Left hindlimb (tissue), 1 donor: ENCODE measurements around the gene CPM.
"Not testable (repeated sequence)": the region's sequence is repeated elsewhere in the genome, so short reads cannot be mapped to it uniquely, and the experiment has no call there.

Experiments
- DNase-seq: peaks from one replicate; pipeline ENCODE4 v3.0.0-alpha.2; 2018

Gene CPM

DNA sequence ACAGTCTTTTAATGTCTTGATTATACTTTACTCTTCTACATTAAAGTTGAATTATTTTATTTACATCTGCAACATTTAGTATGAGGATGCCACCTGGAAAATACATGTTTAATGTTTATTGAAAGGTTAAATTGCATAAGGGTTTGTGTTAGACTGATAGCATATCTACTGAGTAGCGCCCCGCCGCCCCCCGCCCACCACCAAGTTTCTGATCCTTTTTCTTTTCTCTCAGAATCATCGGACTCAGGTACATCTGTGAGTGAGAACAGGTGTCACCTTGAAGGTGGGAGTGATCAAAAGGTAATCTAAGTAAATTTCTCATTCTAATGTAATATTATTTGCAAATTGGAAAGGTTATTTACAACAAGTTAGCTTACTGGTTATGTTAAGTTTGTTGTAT lies 108.8 kb downstream of the CPM start:
- DNase-seq: no peak

DNA sequence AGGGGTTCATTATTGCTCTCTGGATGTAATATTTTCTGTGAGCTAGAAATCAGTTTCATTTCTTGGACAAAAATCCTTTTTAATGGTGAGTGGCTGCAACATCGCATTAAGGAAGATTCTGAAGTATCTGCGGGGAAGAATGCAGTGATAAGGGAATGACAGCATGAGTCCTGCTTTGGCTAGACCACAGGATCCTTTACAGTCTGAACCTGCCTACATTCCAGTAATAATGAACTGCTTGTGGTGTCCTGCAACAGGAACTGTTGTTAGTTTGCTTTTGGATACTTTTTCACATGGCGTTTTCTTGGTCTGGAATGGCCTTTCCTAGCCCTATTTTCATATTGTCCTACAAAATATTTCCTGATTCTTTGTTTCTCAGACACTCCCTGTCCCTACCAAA lies 109.3 kb downstream of the CPM start:
- DNase-seq: no peak

DNA sequence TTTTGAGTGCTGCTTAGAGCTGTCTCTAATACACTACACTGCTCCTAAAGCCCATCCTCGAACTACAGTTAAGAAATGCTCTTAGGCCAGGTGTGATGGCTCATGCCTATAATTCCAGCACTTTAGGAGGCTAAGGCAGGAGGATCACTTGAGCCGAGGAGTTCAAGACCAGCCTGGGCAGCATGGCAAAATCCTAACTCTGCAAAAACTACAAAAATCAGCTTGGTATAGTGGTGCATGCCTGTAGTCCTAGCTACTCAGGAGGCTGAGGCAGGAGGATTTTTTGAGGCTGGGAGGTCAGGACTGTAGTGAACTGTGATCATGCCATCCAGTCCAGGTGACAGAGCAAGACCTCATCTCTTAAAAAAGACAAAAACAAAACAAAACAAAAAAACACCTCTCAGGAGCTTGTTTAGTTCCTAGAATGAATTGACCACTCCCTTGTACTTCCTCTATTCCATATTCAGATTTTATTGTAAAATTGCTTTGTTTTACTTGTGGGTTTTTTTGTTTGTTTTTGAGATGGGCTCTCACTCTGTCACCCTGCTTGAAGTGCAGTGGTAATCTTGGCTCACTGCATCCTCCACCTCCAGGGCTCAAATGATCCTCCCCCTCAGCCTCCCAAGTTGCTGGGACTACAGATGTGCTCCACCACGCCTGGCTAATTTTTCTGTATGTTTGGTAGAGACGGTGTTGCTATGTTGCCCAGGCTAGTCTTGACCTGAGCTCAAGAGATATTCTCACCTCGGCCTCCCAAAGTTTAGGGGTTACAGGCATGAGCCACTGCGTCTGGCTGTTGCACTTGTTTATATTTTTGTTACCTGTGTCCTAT lies 111.4 kb downstream of the CPM start:
- DNase-seq: no peak

DNA sequence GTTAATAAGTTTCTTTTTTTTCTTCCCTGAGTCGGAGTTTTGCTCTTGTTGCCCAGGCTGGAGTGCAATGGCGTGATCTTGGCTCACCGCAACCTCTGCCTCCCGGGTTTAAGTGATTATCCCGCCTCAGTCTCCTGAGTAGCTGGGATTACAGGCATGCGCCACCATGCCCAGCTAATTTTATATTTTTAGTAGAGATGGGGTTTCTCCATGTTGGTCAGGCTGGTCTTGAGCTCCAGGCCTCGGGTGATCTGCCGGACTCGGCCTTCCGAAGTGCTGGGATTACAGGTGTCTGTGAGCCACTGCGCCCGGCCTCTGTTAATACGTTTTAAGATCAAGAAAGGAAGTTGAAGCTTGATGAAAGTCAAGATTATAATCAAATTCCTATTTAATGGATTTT lies 113.5 kb downstream of the CPM start:
- DNase-seq: not testable (repeated sequence)

DNA sequence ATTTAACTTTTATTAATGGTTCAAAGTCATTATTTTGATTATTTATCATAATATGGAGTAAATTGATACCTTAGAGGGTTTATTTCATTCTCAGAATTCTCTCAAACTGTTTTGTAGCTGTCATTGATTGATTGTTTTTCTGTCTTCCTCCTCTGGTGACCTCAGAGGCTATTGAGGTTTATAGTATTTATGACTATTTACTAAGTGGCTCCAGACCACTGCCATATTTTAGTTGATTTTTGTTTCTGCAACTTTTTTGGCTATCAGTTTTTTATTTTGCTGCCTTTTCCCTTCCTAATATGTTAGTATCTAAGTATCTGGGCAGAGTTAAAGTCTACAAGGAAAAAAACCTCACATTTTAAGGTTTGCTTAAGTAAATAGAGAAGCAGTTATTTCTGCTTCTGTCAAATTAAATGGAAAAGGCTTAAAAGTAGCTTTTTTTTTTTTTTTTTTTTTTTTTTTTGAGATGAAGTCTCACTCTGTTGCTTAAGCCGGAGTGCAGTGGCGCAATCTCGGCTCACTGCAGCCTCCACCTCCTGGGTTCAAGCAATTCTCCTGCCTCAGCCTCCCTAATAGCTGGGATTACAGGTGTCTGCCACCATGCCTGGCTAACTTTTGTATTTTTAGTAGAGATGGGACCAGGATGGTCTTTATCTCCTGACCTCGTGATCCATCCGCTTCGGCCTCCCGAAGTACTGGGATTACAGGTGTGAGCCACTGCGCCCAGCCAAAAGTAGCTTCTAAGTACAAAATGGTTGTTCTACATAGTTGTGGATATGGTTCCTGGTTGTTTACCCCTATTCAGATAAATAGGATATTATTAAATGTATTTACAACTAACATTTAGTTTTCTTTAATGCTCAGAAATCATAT lies 116.8 kb downstream of the CPM start:
- DNase-seq: no peak

DNA sequence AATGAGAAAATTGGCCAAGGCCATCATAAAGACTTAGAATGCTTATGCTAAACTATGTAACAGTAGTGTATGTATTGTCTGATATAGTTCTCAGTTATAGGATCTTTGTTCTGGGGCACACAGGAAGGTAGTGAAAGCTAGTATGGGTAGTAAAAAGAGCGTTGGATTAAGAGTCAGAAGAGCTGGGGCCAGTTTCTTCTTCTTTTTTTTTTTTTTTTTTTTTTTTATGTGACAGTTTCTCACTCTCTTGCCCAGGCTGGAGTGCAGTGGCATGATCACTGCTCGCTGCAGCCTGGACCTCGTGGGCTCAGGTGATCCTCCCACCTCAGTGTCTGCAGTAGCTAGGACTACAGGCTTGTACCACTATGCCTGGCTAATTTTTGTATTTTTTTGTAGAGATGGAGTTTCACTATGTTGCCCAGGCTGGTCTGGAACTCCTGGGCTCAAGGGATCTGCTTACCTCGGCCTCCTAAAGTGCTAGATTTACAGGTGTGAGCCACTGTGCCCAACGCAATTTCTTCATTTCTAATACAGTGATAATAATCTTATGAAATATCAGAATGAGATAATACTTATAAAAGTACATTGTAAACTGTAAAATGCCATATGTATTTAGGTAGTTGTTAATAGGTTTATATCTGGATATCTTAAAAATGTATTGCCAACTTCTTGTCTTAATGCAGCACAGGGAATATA lies 117.6 kb downstream of the CPM start:
- no peak for DNase-seq

DNA sequence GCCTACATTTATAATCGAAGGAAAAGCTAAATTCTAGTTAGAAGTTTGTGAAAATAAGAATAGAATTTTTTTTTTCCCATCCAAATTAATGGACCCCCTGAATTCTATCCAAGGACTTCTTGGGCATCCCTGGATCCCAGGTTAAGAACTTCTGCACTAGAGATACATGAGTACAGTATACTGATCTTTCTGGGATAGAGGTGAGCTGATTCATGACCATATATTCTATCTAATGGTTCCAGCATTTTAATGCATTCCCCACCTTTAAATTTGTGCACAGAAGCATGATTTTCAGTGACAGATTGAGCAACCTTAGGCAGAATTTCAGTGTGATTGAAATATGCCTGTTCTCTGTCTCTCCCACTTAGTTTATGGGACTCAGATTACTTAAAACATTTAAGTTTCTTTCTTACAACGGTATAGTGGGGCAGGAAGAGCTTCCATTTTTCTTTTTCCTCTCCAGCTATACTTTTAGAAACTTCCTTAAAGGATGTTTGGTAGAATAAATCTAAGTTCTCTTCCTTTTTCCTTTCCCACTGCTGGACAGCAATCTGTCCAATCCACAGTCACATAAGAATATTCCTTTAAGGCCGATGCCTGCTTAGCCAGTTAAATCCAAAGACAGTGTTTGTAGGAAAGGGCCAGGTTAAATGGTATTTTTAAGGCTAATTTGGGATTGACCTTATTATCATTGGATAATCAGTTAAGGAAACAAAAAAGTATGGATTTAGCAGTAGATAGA lies 118.3 kb downstream of the CPM start:
- DNase-seq: no peak

DNA sequence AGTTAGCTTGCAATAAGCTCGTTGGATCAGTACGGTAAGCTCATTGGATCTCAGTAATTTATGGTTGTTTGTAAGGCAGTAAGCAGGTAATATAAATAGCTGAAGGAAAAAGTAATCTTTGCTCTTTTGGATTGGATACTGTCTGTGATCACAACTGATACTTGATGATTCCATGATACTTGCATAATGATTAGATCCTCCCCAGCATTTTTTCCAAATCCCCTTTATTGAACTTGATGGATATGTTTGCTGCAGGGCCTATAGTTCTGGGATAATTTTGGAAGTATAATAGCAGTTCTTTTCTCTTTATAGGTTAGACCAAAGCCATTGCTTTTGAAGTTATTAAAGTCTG lies 119.8 kb downstream of the CPM start:
- DNase-seq: no peak

DNA sequence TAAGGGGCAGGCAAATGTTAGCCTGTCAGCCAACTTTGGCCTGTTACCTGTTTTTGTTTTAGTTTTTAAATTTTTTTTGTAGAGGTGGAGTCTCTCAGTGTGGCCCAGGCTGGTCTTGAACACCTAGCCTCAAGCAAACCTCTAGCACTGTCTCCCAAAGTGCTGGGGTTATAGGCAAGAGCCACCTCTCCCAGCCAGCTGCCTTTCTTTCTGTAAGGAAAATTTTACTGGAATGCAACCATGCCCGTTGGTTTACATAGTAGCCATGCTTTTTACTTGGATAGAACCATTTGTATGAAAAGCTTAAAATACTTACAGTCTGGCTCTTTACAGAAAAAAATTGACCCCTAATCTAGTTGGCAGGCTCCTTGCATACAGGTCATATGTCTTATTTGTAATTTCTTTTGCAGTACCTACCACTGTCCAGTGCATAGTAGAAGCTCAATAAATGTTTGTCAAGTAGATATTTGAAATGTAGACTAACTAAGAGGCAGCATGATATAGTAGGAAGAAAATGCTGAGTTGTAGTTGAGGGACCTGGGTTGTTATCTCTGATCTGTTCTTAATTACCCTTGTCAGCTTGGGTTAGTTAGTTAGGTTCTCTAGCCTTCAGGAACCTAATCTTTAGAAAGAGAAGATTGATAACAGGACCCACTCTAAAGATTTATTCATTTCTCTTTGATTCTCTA lies 120.3 kb downstream of the CPM start:
- no peak for DNase-seq

DNA sequence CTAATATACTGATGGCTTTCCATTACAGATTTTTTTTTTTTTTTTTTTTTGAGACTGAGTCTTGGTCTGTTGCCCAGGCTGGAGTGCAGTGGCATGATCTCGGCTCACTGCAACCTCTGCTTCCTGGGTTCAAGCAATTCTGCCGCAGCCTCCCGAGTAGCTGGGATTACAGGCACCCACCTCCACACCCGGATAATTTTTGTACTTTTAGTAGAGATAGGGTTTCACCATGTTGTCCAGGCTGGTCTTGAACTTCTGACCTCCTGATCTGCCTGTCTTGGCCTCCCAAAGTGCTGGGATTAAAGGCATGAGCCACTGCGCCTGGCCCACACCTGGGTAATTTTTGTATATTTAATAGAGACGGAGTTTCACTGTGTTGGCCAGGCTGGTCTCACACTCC lies 121.4 kb downstream of the CPM start:
- not testable (repeated sequence) for DNase-seq

DNA sequence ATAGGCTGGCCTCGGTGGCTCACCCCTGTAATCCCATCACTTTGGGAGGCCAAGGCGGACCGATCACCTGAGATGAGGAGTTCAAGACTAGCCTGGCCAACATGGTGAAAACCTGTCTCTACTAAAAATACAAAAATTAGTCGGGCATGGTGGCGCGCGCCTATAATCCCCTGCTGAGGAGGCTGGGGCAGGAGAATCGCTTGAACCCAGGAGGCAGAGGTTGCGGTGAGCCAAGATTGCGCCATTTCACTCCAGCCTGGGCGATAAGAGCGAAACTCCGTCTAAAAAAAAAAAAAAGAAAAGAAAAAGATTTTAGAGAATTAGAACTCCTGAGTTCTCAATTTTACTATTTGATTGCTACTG lies 123.0 kb downstream of the CPM start:
- not testable (repeated sequence) for DNase-seq

DNA sequence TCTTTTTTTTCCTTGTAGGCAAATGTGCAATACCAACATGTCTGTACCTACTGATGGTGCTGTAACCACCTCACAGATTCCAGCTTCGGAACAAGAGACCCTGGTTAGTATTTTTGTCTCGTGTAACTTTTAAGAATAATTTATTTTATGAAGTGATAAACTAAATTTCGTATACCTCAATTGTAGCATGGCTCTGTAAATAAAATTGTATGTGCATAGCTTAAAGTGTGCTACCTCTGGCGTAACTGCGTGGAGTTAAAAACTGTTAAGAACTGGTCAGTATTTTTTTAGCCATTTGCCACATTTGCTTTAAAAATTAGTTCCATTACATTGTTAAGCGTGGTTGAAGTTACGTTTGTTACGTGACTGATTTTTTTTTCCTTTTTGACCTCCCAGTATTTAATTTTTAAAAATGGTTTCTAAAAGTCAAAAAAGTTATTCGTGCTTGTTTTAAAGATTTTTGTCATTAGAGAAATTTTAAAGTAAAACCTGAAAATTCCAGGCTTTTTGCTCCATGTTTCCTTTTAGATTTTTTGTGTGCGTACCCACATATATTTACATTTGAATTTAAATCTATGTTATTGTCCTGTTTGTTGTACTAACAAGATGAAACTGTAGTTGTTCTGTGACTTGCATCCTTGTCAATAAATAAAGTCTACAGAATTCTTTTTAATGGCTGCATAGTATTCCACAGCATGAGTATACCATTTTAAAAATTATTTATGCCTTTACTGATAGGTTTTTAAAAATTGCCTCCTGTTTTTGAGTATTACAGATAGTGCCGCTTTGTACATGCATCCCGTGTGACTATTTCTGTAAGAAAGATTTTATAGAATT lies 123.6 kb downstream of the CPM start:
- no peak for DNase-seq

DNA sequence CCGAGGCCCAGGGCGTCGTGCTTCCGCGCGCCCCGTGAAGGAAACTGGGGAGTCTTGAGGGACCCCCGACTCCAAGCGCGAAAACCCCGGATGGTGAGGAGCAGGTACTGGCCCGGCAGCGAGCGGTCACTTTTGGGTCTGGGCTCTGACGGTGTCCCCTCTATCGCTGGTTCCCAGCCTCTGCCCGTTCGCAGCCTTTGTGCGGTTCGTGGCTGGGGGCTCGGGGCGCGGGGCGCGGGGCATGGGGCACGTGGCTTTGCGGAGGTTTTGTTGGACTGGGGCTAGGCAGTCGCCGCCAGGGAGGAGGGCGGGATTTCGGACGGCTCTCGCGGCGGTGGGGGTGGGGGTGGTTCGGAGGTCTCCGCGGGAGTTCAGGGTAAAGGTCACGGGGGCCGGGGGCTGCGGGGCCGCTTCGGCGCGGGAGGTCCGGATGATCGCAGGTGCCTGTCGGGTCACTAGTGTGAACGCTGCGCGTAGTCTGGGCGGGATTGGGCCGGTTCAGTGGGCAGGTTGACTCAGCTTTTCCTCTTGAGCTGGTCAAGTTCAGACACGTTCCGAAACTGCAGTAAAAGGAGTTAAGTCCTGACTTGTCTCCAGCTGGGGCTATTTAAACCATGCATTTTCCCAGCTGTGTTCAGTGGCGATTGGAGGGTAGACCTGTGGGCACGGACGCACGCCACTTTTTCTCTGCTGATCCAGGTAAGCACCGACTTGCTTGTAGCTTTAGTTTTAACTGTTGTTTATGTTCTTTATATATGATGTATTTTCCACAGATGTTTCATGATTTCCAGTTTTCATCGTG lies 124.4 kb downstream of the CPM start:
- DNase-seq: peak; percentile 83

DNA sequence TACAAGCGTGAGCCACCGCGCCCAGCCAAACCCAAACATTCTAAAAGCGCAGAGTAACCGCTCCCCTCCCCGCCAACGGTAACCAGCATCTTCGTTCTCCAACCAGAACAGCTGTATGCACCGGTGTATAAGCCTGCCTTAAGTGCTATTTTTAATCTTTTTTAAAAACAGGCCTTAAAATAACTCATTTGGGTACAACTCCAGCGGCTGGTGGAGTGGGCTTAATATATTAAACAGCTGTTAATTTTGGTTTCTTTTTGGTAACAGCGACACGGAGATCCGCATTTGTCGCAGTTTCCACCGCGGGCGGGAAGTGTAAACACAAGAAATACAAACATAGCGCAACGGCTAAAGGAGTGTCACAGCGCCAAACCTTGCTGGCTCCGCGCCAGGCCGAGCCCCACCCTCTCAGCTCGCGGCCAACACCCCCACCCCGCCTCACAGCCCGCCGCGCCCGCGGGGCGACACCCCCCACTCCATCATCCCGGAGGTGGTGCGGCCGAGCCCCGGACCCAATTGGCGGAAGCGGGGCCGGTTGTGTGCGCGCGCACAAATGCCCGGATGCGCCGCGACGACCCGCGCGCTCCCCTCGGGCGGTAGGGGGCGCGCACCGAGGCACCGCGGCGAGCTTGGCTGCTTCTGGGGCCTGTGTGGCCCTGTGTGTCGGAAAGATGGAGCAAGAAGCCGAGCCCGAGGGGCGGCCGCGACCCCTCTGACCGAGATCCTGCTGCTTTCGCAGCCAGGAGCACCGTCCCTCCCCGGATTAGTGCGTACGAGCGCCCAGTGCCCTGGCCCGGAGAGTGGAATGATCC lies 125.2 kb downstream of the CPM start, which contains the start of gene MDM2:
Gene MDM2, plus strand, starts transcription at position 602 of the 812 bp plus-strand sequence. CDS start 301 bp downstream, outside the sequence.
- DNase-seq: peak; percentile 96

DNA sequence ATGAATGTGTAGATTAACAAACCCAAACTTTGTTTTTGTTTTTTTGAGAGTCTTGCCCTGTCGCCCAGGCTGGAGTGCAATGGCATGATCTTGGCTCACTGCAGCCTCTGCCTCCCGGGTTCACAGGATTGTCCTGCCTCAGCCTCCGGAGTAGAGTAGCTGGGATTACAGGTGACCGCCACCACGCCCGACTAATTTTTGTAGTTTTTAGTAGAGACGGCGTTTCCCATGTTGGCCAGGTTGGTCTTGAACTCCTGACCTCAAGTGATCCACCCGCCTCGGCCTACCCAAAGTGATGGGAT lies 125.7 kb downstream of the CPM start:
- not testable (repeated sequence) for DNase-seq

DNA sequence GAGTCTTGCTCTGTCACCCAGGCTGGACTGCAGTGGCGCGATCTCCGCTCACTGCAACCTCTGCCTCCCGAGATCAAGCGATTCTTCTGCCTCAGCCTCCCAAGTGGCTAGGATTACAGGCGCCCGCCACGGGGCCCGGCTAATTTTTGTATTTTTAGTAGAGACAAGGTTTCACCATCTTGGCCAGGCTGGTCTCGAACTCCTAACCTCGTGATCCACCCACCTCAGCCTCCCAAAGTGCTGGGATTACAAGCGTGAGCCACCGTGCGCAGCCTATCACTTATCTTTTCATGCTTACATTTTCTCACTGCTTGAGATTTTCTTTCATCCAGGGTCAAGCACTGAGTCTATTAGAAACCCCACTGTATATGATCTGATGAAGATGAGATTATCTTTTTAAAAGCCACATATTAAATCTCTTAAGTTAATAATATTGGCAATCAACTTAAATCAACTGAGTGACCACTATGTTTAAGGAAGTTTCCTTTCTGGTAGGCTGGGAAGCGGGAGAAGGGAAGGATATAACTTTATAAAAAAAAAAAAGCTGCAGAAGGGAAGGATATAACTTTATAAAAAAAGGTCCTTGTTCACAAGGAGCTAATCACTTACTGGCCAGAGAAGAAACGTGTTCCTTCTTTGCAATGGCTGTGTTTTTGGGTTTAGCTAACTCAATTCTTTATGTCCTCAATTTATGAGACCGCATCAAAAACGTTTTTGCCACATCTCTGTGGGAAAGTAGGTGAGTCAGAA lies 126.3 kb downstream of the CPM start:
- DNase-seq: no peak

DNA sequence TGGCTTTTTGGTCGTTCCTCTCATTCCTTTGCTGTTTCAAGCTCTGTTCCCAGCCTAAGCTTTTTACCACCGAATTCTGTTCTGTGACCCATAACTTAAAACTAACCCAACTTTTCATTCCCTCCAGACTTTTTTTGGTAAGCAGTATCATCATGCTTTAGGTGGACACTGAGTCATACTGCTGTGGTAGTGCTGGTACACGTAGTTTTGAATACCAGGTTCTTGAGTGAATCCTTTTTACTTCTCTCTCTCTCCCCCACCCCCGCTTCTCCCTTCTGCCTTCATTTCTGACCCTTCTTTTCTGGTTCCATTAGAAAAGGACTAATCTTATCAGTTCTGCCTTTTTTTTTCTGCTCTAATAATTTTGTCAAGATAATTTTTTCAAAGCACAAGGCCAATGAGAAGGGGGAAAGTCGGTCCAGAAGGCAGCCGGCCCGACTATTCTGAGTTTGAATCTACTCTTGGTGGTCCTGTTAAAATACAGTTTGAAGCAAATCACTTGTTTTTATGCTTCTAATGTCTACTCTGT lies 127.3 kb downstream of the CPM start:
- DNase-seq: no peak
